Gastrocnemius medialis (tissue), 4 donors: ENCODE measurements around the gene SLC22A12. TPM values are rescaled to one million over a fixed set of nuclear protein-coding genes. Genes with fewer than 3 reads are reported as not detected.
"Not testable (repeated sequence)": the region's sequence is repeated elsewhere in the genome, so short reads cannot be mapped to it uniquely, and the experiment has no call there.

Experiments used
- ATAC-seq, 2 donors: fragments of 150-250 bp; one replicate each; pipeline ENCODE4 v1.9.1; 2016
- DNase-seq, 2 donors: peaks; one replicate each; pipeline ENCODE4 v3.0.0-alpha.2; 2019
- H3K27ac ChIP-seq, 4 donors: fragments of 200-600 bp; sonication (generic); 1 replicate in 1 of 4; 2 replicates in 3 of 4; pipeline ENCODE4 v1.5.1; 2016 to 2018; ENCODE audit warnings: mild to moderate bottlenecking in 2 of 4, moderate library complexity in 1 of 4
- H3K27me3 ChIP-seq, 3 donors: fragments of 200-600 bp; sonication (generic) in 2 of 3; 1 replicate in 1 of 3; 2 replicates in 2 of 3; pipeline versions ENCODE4 v1.5.1 to v1.6.0; 2016 to 2019; ENCODE audit warnings: mild to moderate bottlenecking in 1 of 3, moderate library complexity in 1 of 3
- H3K36me3 ChIP-seq, 2 donors: fragments of 200-600 bp; sonication (generic) in 1 of 2; one replicate each; pipeline ENCODE4 v1.5.1; 2017 to 2018
- H3K4me1 ChIP-seq, 2 donors: fragments of 200-600 bp; sonication (generic) in 1 of 2; one replicate each; pipeline ENCODE4 v1.5.1; 2016 to 2017; ENCODE audit warnings: mild to moderate bottlenecking in 2 of 2
- H3K4me3 ChIP-seq, 4 donors: fragments of 200-600 bp; sonication (generic) in 3 of 4; 1 replicate in 1 of 4; 2 replicates in 3 of 4; pipeline ENCODE4 v1.5.1; 2016 to 2019; ENCODE audit warnings: mild to moderate bottlenecking in 2 of 4
- H3K9me3 ChIP-seq, 3 donors: fragments of 200-600 bp; sonication (generic) in 2 of 3; 1 replicate in 1 of 3; 2 replicates in 2 of 3; pipeline ENCODE4 v1.5.1; 2016 to 2019
- POLR2A ChIP-seq, 2 donors: fragments of 450-650 bp; IDR thresholded peaks; one replicate each; pipeline ENCODE4 v1.6.1; 2017; ENCODE audit warnings: antibody characterized with exemption in 2 of 2, mild to moderate bottlenecking in 2 of 2, moderate library complexity in 2 of 2
- in situ Hi-C, 4 donors: fragments of 200-750 bp; cut with MboI; loops; one replicate each; pipeline versions ENCODE4 v1.15.0 to v1.8.0; 2017; ENCODE audit warnings: low sequenced_read_pairs in 4 of 4
- intact Hi-C: fragments of 100-400 bp; cut with DNase I; formaldehyde crosslinking; loops from one replicate; pipeline ENCODE4 v1.15.1; 2023; ENCODE audit warnings: low total_unique reads
- total RNA-seq, 4 donors: library from RNA; depleted of rRNA; stranded (reverse); fragments of >200 nt; gene quantifications; one replicate each; pipeline versions ENCODE4 v1.1.0 to v1.2.3, GENCODE V29; 2016
- TF ChIP-seq, protein P1 (sequence below), 5 experiments: fragments of 450-650 bp in 3 of 5; fragments of 200-600 bp in 2 of 5; sonication (generic) in 2 of 5; IDR thresholded peaks in 4 of 5; conservative IDR thresholded peaks in 1 of 5; 1 replicate in 4 of 5; 2 replicates in 1 of 5; pipeline ENCODE4 v1.5.1; 2016 to 2019; ENCODE audit warnings: antibody characterized with exemption in 5 of 5, mild to moderate bottlenecking in 3 of 5, moderate library complexity in 3 of 5

Gene SLC22A12
- total RNA-seq, 4 donors from 2014 or later: not detected

- Histone ChIP-seq H3K36me3 (no peaks in the 10 kb centered on the region), H3K27ac (no peak overlapping the region), H3K4me1 (peaks cover 5 to 7% of the 10 kb centered on the region in 2 donors), H3K9me3 (no peaks in the 10 kb centered on the region), H3K4me3 (no peak overlapping the region), H3K27me3 (no peaks in the 10 kb centered on the region)
- in situ Hi-C loops: no loop called here
- DNase-seq (no peak), ATAC-seq (no peak)
- intact Hi-C loops: no loop called here
- TF ChIP-seq, protein P1, sequence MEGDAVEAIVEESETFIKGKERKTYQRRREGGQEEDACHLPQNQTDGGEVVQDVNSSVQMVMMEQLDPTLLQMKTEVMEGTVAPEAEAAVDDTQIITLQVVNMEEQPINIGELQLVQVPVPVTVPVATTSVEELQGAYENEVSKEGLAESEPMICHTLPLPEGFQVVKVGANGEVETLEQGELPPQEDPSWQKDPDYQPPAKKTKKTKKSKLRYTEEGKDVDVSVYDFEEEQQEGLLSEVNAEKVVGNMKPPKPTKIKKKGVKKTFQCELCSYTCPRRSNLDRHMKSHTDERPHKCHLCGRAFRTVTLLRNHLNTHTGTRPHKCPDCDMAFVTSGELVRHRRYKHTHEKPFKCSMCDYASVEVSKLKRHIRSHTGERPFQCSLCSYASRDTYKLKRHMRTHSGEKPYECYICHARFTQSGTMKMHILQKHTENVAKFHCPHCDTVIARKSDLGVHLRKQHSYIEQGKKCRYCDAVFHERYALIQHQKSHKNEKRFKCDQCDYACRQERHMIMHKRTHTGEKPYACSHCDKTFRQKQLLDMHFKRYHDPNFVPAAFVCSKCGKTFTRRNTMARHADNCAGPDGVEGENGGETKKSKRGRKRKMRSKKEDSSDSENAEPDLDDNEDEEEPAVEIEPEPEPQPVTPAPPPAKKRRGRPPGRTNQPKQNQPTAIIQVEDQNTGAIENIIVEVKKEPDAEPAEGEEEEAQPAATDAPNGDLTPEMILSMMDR (IDR thresholded peaks at IDR 0.05 in 4 of 5, conservative IDR thresholded peaks at IDR 0.05 in 1 of 5): no peak
- no peak for TF ChIP-seq POLR2A (IDR thresholded peaks at IDR 0.05)
Measured at GRCh38 chr11:64558869-64559268, 32.2 kb upstream of the SLC22A12 start.

GRCh38 chr11:64559351-64560138, 31.5 kb upstream of the SLC22A12 start:
- no peaks in the 10 kb centered on the region for H3K27me3 ChIP-seq
- in situ Hi-C loops: no loop called here
- DNase-seq (no peak), ATAC-seq (no peak)
- H3K4me3 ChIP-seq: no peak overlapping the region
- TF ChIP-seq POLR2A (IDR thresholded peaks at IDR 0.05): no peak
- TF ChIP-seq, protein P1 (IDR thresholded peaks at IDR 0.05 in 4 of 5, conservative IDR thresholded peaks at IDR 0.05 in 1 of 5): no peak
- intact Hi-C loops: no loop called here
- no peak overlapping the region for H3K27ac ChIP-seq
- H3K36me3 ChIP-seq: no peaks in the 10 kb centered on the region
- no peaks in the 10 kb centered on the region for H3K9me3 ChIP-seq
- peaks cover 0 to under 1% of the 10 kb centered on the region in 2 donors for H3K4me1 ChIP-seq

DNA sequence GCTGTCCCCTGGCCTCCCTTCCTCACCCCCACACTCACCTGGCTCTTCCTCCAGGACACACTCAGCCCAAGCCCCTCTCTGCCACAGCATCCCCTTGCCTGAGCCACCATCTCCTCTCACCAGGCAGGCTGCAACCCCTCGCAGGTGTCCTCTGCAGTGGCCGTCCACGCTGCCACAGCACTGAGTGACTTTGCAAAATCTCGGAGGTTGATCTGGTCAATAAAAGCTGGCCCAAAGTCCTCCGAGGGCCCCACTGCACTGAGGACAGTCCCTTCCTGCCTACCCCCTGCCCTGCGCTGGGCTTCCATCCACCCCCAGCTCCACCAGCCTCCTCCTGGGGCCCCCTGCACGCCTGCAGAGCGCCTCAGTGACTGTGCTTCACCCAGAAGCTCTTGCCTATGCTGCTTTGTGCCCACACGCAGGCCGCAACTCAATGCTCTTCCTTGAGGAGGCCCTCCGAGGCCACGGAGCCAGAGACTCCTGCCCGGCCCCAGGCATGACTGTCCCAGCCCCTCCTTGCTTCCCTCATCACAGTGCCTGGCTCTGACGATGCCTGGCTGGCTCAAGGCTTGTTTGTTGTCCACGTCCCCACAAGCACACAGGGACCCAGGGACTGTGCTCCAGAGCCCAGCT, 30.8 kb upstream of the SLC22A12 start:
- Histone ChIP-seq H3K27ac (no peak overlapping the region), H3K4me1 (no peaks in the 10 kb centered on the region), H3K4me3 (no peak overlapping the region), H3K27me3 (no peaks in the 10 kb centered on the region), H3K36me3 (no peaks in the 10 kb centered on the region), H3K9me3 (no peaks in the 10 kb centered on the region)
- intact Hi-C loops (no loop called here), in situ Hi-C loops (no loop called here)
- DNase-seq: no peak
- ATAC-seq: no peak
- TF ChIP-seq, protein P1 (IDR thresholded peaks at IDR 0.05 in 4 of 5, conservative IDR thresholded peaks at IDR 0.05 in 1 of 5): no peak
- no peak for TF ChIP-seq POLR2A (IDR thresholded peaks at IDR 0.05)

DNA sequence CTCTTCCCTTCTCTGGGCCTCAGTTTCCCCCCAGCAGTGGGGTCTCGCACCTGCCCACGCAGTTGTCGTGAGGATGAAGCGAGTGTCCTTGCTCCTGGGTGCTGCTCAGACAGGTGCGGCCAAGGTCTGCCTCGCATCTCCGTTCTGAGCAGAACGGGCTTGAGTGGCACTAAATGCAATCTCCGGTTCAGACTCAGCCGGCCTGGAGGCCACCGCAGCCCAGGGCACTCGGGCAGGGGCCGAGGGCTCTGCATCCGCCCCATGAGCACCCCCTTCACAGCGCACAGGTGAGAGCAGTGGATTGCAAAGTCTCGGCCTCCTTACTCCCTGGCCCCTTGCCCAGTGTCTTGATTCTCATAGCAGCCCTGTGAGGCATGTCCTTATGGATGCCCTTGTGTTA, 30.1 kb upstream of the SLC22A12 start:
- Histone ChIP-seq H3K27ac (no peak overlapping the region), H3K4me3 (no peak overlapping the region), H3K4me1 (no peaks in the 10 kb centered on the region), H3K36me3 (no peaks in the 10 kb centered on the region), H3K9me3 (no peaks in the 10 kb centered on the region), H3K27me3 (no peaks in the 10 kb centered on the region)
- intact Hi-C loops (no loop called here), in situ Hi-C loops (no loop called here)
- DNase-seq (no peak), ATAC-seq (no peak)
- TF ChIP-seq, protein P1 (IDR thresholded peaks at IDR 0.05 in 4 of 5, conservative IDR thresholded peaks at IDR 0.05 in 1 of 5): no peak
- TF ChIP-seq POLR2A (IDR thresholded peaks at IDR 0.05): no peak

DNA sequence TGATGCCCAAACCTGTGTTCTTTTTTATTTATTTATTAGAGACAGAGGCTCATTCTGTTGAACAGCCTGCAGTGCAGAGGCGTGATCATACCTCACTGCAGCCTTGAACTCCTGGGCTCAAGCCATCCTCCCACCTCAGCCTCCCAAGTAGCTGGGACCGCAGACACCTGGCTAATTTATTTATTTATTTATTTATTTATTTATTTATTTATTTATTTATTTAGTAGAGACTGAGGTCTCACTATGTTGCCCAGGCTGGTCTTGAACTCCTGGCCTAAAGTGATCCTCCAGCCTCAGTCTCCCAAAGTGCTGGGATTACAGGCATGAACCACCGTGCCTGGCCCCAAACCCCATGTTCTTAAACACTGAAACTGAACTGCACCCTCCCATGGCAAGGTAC, 29.6 kb upstream of the SLC22A12 start:
- H3K27ac ChIP-seq, H3K36me3 ChIP-seq, H3K4me3 ChIP-seq, DNase-seq, H3K9me3 ChIP-seq, in situ Hi-C loops, H3K27me3 ChIP-seq, ATAC-seq, intact Hi-C loops, H3K4me1 ChIP-seq: not testable (repeated sequence)
